Measurements from ENCODE around the gene HDAC9.

DNA sequence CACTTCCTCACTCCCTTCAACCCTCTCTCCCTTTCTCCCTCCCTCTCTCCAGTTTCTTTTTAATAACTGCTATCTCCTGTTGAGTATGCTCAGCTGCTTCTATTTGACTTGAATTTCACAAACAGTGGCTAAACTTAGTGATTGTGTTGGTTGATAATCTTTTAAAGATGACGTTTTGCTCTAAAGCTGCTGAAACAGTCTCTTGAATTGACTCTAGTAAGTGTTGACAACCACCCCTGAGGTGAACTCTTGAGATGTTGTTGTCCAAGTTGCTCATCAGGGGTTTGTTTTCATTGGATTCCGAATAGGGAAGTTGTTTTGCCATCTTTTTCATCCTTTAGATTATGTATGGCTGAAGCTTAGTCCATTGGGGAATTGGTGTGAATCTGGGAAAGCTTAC, 445.7 kb downstream of the HDAC9 start:
- TF ChIP-seq, protein P1, sequence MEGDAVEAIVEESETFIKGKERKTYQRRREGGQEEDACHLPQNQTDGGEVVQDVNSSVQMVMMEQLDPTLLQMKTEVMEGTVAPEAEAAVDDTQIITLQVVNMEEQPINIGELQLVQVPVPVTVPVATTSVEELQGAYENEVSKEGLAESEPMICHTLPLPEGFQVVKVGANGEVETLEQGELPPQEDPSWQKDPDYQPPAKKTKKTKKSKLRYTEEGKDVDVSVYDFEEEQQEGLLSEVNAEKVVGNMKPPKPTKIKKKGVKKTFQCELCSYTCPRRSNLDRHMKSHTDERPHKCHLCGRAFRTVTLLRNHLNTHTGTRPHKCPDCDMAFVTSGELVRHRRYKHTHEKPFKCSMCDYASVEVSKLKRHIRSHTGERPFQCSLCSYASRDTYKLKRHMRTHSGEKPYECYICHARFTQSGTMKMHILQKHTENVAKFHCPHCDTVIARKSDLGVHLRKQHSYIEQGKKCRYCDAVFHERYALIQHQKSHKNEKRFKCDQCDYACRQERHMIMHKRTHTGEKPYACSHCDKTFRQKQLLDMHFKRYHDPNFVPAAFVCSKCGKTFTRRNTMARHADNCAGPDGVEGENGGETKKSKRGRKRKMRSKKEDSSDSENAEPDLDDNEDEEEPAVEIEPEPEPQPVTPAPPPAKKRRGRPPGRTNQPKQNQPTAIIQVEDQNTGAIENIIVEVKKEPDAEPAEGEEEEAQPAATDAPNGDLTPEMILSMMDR (conservative IDR thresholded peaks at IDR 0.05; ENCODE audit: low read depth, low read length): no peak
- TF ChIP-seq EZH2 (IDR thresholded peaks at IDR 0.05; ENCODE audit: borderline replicate concordance, low read depth, low read length, poor library complexity, severe bottlenecking): no peak
